CD14-positive monocyte (primary cell): ENCODE data around the gene INPP4B. TPM values are rescaled to one million over a fixed set of nuclear protein-coding genes. Genes with fewer than 3 reads are reported as not detected.

Source experiments
- DNase-seq, 3 donors: peaks; one replicate each; pipeline ENCODE4 v3.0.0-alpha.2; 2011 to 2022
- H2AFZ ChIP-seq: 2 replicates; pipeline ENCODE4 v1.6.0; 2012; ENCODE audit warnings: mild to moderate bottlenecking, low read depth, low read length, inconsistent platforms; ENCODE audit not compliant: insufficient read depth, poor library complexity, severe bottlenecking
- H3K27ac ChIP-seq, 2 donors: 1 replicate in 1 of 2; 2 replicates in 1 of 2; pipeline ENCODE4 v1.5.1; 2012 to 2013; ENCODE audit warnings: low read length in 2 of 2, control low read depth in 1 of 2, inconsistent platforms in 1 of 2, low read depth in 1 of 2, mild to moderate bottlenecking in 1 of 2
- H3K27me3 ChIP-seq, 2 donors: one replicate each; pipeline versions ENCODE4 v1.6.0 to v1.6.1; 2011 to 2013; ENCODE audit warnings: low read length in 2 of 2; ENCODE audit not compliant: control insufficient read depth in 2 of 2, insufficient read depth in 2 of 2
- H3K36me3 ChIP-seq, 2 donors: replicated peaks in 1 of 2; 1 replicate in 1 of 2; 2 replicates in 1 of 2; pipeline versions ENCODE4 v1.5.1 to v1.6.1; 2012 to 2013; ENCODE audit warnings: low read length in 2 of 2, control low read depth in 1 of 2, inconsistent platforms in 1 of 2, mild to moderate bottlenecking in 1 of 2; ENCODE audit not compliant: insufficient read depth in 2 of 2, control insufficient read depth in 1 of 2
- H3K4me1 ChIP-seq, 2 donors: 1 replicate in 1 of 2; 2 replicates in 1 of 2; pipeline versions ENCODE4 v1.5.1 to v1.6.1; 2012 to 2013; ENCODE audit warnings: low read length in 2 of 2, control low read depth in 1 of 2, inconsistent platforms in 1 of 2, mild to moderate bottlenecking in 1 of 2, moderate library complexity in 1 of 2; ENCODE audit not compliant: insufficient read depth in 2 of 2, control insufficient read depth in 1 of 2
- H3K4me2 ChIP-seq: replicated peaks from 2 replicates; pipeline ENCODE3; 2012; ENCODE audit warnings: low read length, moderate library complexity, mild to moderate bottlenecking; ENCODE audit not compliant: poor library complexity, severe bottlenecking; ENCODE audit errors: extremely low read depth
- H3K4me3 ChIP-seq, 3 experiments: fragments of 200-600 bp in 1 of 3; sonication (generic) in 1 of 3; replicated peaks in 1 of 3; 1 replicate in 2 of 3; 2 replicates in 1 of 3; pipeline ENCODE4 v1.5.1; 2011 to 2013; ENCODE audit warnings: low read length in 3 of 3, mild to moderate bottlenecking in 3 of 3, control low read depth in 2 of 3, low read depth in 2 of 3, inconsistent platforms in 1 of 3, moderate library complexity in 1 of 3
- H3K79me2 ChIP-seq: 2 replicates; pipeline ENCODE4 v1.6.0; 2012; ENCODE audit warnings: mild to moderate bottlenecking, control low read depth, inconsistent platforms, low read length, moderate library complexity; ENCODE audit not compliant: insufficient read depth
- H3K9ac ChIP-seq: 2 replicates; pipeline ENCODE4 v1.6.0; 2017; ENCODE audit warnings: low read length, mild to moderate bottlenecking; ENCODE audit not compliant: insufficient read depth, poor library complexity, severe bottlenecking
- H3K9me3 ChIP-seq, 2 donors: replicated peaks in 1 of 2; 1 replicate in 1 of 2; 2 replicates in 1 of 2; pipeline versions ENCODE4 v1.5.1 to v1.6.1; 2012 to 2013; ENCODE audit warnings: low read length in 2 of 2, control low read depth in 1 of 2; ENCODE audit not compliant: control insufficient read depth in 1 of 2, insufficient read depth in 1 of 2
- H4K20me1 ChIP-seq: 2 replicates; pipeline ENCODE4 v1.6.0; 2012; ENCODE audit warnings: mild to moderate bottlenecking, low read length, control low read depth, moderate library complexity; ENCODE audit not compliant: insufficient read depth
- H3K27ac Mint-ChIP-seq, 7 donors: one replicate each; pipeline ENCODE4 v1.8.0; 2020; ENCODE audit warnings: mild to moderate bottlenecking in 7 of 7, mixed read lengths in 7 of 7, moderate library complexity in 6 of 7, inconsistent platforms in 2 of 7
- H3K27me3 Mint-ChIP-seq, 3 donors: one replicate each; pipeline ENCODE4 v1.8.0; 2021 to 2022; ENCODE audit warnings: low read depth in 3 of 3, mild to moderate bottlenecking in 3 of 3, mixed read lengths in 3 of 3, moderate library complexity in 3 of 3, inconsistent platforms in 1 of 3
- H3K36me3 Mint-ChIP-seq, 2 donors: one replicate each; pipeline ENCODE4 v1.8.0; 2020; ENCODE audit warnings: mixed read lengths in 2 of 2, inconsistent platforms in 1 of 2, mild to moderate bottlenecking in 1 of 2
- H3K4me1 Mint-ChIP-seq: one replicate; pipeline ENCODE4 v1.8.0; 2020; ENCODE audit warnings: mild to moderate bottlenecking, mixed read lengths
- H3K4me3 Mint-ChIP-seq, 2 donors: one replicate each; pipeline ENCODE4 v1.8.0; 2020; ENCODE audit warnings: mild to moderate bottlenecking in 2 of 2, mixed read lengths in 2 of 2, moderate library complexity in 1 of 2
- H3K9me3 Mint-ChIP-seq, 7 donors: one replicate each; pipeline ENCODE4 v1.8.0; 2020 to 2022; ENCODE audit warnings: mixed read lengths in 7 of 7, mild to moderate bottlenecking in 6 of 7, moderate library complexity in 6 of 7, inconsistent platforms in 2 of 7
- WGBS: methylation state at CpG from one replicate; pipeline ENCODE4 v1.1.5; 2013; ENCODE audit warnings: missing lambda C conversion rate; ENCODE audit not compliant: insufficient coverage; 5-methylcytosine and 5-hydroxymethylcytosine counted together
- intact Hi-C, 2 donors: fragments of 100-400 bp; cut with micrococcal nuclease; formaldehyde crosslinking; loops; one replicate each; pipeline versions ENCODE4 v1.15.0 to v1.15.1; 2023
- polyA plus RNA-seq, 3 donors: library from polyadenylated mRNA; depleted of rRNA in 1 of 3; unstranded in 2 of 3; stranded (reverse) in 1 of 3; fragments of 300-500 nt in 2 of 3; fragments of >200 nt in 1 of 3; fragmentation: Illumina TruSeq in 2 of 3; gene quantifications; 1 replicate in 2 of 3; 2 replicates in 1 of 3; pipeline ENCODE4 v1.2.3, GENCODE V29; 2012 to 2021
- TF ChIP-seq, protein P1 (sequence below): fragments of 200-600 bp; IDR thresholded peaks from one replicate; pipeline ENCODE4 v1.8.0; 2022; ENCODE audit warnings: antibody characterized with exemption, mild to moderate bottlenecking

Gene INPP4B
- polyA plus RNA-seq, 3 donors: 0.13 to 0.38 (median 0.22) TPM

DNA sequence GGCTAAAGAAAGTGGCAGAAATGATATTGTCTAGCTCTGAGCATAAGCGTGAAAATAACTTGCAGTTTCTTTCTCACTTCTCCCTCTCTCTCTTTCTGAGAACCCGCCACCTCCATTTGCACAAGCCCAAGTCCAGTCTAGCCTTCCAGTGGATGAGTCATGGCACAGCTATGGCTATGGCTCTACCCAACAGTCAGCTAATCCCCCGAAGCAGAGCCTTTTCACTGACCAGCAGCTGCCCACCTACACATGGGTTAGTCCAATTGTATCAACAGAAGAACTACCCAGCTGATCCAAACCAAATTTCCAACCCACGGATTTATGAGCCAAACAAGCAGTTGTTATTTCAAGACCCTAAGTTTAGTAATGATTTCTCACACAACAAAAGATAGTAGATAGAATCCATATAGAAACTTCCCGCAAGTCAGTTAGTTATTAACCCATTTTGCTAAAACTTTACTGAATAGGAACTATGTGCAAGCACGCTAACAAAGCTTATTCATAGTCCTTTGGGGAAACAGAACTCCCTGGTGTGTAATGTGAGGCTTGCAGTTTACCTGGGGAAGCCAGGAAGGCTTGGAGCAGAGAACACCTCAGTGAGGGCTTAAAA lies 282.3 kb downstream of the INPP4B start:
- no peak overlapping the region for H3K27ac Mint-ChIP-seq
- 89% methylated on average over 3 of the region's 6 CpGs for WGBS

DNA sequence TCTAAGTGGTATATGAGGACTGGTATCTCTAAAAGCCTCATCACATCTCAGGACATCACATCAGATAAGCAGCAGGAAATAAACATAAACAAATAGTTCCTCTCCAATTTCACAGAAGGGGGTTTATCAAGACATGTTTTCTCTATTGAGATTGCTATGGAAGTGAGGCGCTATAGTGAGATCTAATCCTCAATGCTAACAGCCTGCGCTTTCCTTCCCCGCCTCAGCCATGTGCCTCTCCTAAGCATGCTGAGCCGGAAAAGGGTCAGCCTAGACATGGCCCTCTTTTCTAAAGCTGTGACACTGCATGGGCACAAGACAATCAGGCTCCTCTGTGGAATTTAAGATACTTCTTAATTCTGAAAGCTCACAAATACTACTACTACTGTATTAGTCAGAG lies 286.1 kb downstream of the INPP4B start:
- H3K4me3 Mint-ChIP-seq: no peak overlapping the region
- intact Hi-C loops: no loop called here

More for the DNA sequence above, 282.3 kb downstream of the INPP4B start:
- Histone ChIP-seq H3K9ac (no peak overlapping the region), H3K4me3 (no peak overlapping the region), H3K36me3 (no peaks in the 10 kb centered on the region), H3K27ac (no peak overlapping the region), H3K79me2 (no peaks in the 10 kb centered on the region), H2AFZ (no peak overlapping the region), H3K27me3 (no peaks in the 10 kb centered on the region), H3K9me3 (no peaks in the 10 kb centered on the region), H3K4me1 (no peaks in the 10 kb centered on the region), H3K4me2 (no peak overlapping the region), H4K20me1 (no peaks in the 10 kb centered on the region)
- no peak for DNase-seq
- H3K27me3 Mint-ChIP-seq: peaks cover 0 to 4% (median 1%) of the 10 kb centered on the region in 3 donors
- intact Hi-C loops: no loop called here
- H3K4me3 Mint-ChIP-seq: no peak overlapping the region
- peaks cover 5% of the 10 kb centered on the region for H3K4me1 Mint-ChIP-seq
- H3K9me3 Mint-ChIP-seq: peaks cover 0 to 4% (median 0%) of the 10 kb centered on the region in 7 donors
- TF ChIP-seq, protein P1, sequence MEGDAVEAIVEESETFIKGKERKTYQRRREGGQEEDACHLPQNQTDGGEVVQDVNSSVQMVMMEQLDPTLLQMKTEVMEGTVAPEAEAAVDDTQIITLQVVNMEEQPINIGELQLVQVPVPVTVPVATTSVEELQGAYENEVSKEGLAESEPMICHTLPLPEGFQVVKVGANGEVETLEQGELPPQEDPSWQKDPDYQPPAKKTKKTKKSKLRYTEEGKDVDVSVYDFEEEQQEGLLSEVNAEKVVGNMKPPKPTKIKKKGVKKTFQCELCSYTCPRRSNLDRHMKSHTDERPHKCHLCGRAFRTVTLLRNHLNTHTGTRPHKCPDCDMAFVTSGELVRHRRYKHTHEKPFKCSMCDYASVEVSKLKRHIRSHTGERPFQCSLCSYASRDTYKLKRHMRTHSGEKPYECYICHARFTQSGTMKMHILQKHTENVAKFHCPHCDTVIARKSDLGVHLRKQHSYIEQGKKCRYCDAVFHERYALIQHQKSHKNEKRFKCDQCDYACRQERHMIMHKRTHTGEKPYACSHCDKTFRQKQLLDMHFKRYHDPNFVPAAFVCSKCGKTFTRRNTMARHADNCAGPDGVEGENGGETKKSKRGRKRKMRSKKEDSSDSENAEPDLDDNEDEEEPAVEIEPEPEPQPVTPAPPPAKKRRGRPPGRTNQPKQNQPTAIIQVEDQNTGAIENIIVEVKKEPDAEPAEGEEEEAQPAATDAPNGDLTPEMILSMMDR: no peak
- no peaks in the 10 kb centered on the region for H3K36me3 Mint-ChIP-seq

More for the DNA sequence above, 286.1 kb downstream of the INPP4B start:
- Mint-ChIP-seq H3K27ac (no peak overlapping the region), H3K27me3 (peaks cover 0 to 2% (median 1%) of the 10 kb centered on the region in 3 donors), H3K36me3 (no peaks in the 10 kb centered on the region), H3K9me3 (peaks cover 0 to 4% (median 0%) of the 10 kb centered on the region in 7 donors), H3K4me1 (no peaks in the 10 kb centered on the region)
- Histone ChIP-seq H3K4me3 (no peak overlapping the region), H3K36me3 (no peaks in the 10 kb centered on the region), H3K4me1 (no peaks in the 10 kb centered on the region), H3K9me3 (no peaks in the 10 kb centered on the region), H3K4me2 (no peak overlapping the region), H4K20me1 (no peaks in the 10 kb centered on the region), H3K79me2 (no peaks in the 10 kb centered on the region), H2AFZ (no peak overlapping the region), H3K27ac (no peak overlapping the region), H3K27me3 (no peaks in the 10 kb centered on the region), H3K9ac (no peak overlapping the region)
- DNase-seq: no peak
- TF ChIP-seq, protein P1: no peak
- 96% methylated on average over 3 of the region's 4 CpGs for WGBS
